Measurements from ENCODE around the gene MAN1A1.

The MAN1A1 gene

DNA sequence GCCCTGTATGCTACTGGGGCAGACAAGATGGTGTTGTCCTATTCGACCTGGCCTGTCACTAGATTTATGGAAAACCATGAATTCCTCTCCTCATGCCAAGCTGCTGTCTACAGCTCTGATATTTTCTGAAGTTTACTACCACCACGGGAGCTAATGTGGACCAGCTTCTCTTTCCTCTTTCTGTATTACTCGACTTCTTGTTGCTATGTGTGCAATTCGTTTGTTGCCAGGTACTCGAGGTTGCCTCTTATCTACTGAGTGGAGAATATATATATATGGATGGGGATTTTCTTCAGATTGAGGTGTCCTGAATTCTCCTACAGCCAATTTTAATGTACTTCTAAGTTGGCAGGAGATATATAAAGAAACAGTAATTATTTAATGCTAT lies 34.7 kb downstream of the MAN1A1 start:
- no peaks in the 10 kb centered on the region for H3K27me3 ChIP-seq (ENCODE audit: control insufficient read depth in 1 of 2, insufficient read depth in 2 of 2, low read length in 2 of 2)
- H3K9ac ChIP-seq (ENCODE audit: low read length in 2 of 2) = no peak overlapping the region
- no peaks in the 10 kb centered on the region for H3K4me1 ChIP-seq (ENCODE audit: control insufficient read depth, insufficient read depth, low read length)
- H3K4me3 ChIP-seq (ENCODE audit: low read length in 2 of 2) = no peak overlapping the region
- H3K36me3 ChIP-seq (ENCODE audit: control insufficient read depth in 2 of 2, insufficient read depth in 2 of 2, low read length in 2 of 2) = no peaks in the 10 kb centered on the region
- H3K27ac ChIP-seq (ENCODE audit: low read length) = peak overlapping the region; percentile 6
- H3K9me3 ChIP-seq (ENCODE audit: control insufficient read depth in 2 of 2, low read length in 2 of 2) = no peaks in the 10 kb centered on the region

DNA sequence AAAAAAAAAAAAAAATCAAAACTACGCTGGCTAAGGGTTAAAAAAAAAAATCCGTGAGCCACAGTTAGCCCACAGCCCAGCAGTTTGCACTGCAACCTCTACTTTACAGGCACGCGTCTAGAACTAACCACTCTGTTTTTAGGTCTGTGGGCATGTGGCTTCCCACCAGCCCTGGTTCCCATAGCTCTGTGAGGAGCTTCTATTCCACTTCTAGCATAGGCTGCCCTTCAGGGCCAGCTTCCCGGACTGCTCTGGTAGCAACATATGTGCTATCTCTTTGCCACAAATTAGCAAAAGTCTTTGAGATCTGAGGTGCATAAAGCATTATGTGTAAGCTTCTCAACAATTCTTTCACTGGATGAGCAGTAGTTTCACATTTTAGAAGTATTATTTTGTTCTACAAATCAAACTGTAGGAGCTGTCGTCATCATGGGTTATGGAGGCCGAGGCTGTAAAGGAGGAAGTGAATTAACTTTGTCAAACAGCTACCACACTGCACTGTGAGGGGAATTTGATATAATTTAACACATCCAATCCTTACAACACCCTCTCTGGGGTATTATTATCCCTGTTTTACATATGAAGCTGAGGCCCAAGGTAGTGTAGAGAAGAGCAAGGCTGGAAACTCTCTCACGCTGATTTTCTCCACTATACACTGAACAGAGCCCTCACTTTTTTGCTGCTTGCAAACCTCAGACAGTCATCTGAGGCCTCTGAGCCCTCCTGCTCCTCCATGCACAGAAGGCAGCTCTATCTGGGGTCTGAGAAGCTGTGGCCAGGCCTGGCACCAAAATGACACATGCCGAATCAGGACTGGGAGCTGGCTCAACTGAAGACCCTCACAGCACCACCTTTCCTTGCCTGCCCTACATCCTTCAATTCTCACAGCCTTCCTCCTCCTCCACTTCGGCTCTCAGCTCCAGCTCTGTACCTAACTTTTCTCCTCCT lies 35.4 kb downstream of the MAN1A1 start:
- H3K9ac ChIP-seq (ENCODE audit: low read length in 2 of 2) = no peak overlapping the region

GRCh38 chr6:119312875-119313338 lies 36.7 kb downstream of the MAN1A1 start:
- no peak overlapping the region for H3K27ac ChIP-seq (ENCODE audit: low read length)
- no peaks in the 10 kb centered on the region for H3K4me1 ChIP-seq (ENCODE audit: control insufficient read depth, insufficient read depth, low read length)
- no peak overlapping the region for H3K9ac ChIP-seq (ENCODE audit: low read length in 2 of 2)

More for the DNA sequence above, 35.4 kb downstream of the MAN1A1 start:
- Histone ChIP-seq H3K4me3 (ENCODE audit: low read length in 2 of 2) (no peak overlapping the region), H3K4me1 (ENCODE audit: control insufficient read depth, insufficient read depth, low read length) (no peaks in the 10 kb centered on the region), H3K9me3 (ENCODE audit: control insufficient read depth in 2 of 2, low read length in 2 of 2) (no peaks in the 10 kb centered on the region), H3K27ac (ENCODE audit: low read length) (peak overlapping the region; percentile 6), H3K36me3 (ENCODE audit: control insufficient read depth in 2 of 2, insufficient read depth in 2 of 2, low read length in 2 of 2) (no peaks in the 10 kb centered on the region), H3K27me3 (ENCODE audit: control insufficient read depth in 1 of 2, insufficient read depth in 2 of 2, low read length in 2 of 2) (no peaks in the 10 kb centered on the region)

DNA sequence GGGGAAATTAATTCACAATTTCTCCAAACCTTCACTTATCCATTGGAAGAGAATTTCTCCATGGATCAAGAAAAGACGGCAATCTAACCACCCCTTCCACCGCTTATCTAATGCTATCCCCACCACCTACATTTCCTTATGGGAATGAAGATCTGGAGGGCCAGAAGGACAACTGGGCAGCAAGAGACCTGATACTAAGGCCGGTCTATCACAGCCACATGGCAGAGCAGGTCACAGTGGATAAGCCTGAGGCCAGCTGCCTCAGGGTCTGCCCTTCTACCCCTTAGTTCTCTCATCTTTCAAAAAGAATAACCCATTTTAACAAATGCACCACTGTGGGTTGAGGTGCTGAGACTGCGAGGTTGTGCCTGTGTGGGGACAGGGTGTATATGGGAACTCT lies 37.1 kb downstream of the MAN1A1 start:
- no peak overlapping the region for H3K27ac ChIP-seq (ENCODE audit: low read length)
- H3K9ac ChIP-seq (ENCODE audit: low read length in 2 of 2) = no peak overlapping the region
- no peaks in the 10 kb centered on the region for H3K4me1 ChIP-seq (ENCODE audit: control insufficient read depth, insufficient read depth, low read length)
- H3K4me3 ChIP-seq (ENCODE audit: low read length in 2 of 2) = no peak overlapping the region
- no peaks in the 10 kb centered on the region for H3K36me3 ChIP-seq (ENCODE audit: control insufficient read depth in 2 of 2, insufficient read depth in 2 of 2, low read length in 2 of 2)
- H3K9me3 ChIP-seq (ENCODE audit: control insufficient read depth in 2 of 2, low read length in 2 of 2) = no peaks in the 10 kb centered on the region
- H3K27me3 ChIP-seq (ENCODE audit: control insufficient read depth in 1 of 2, insufficient read depth in 2 of 2, low read length in 2 of 2) = no peaks in the 10 kb centered on the region

More at GRCh38 chr6:119312875-119313338, 36.7 kb downstream of the MAN1A1 start:
- Histone ChIP-seq H3K4me3 (ENCODE audit: low read length in 2 of 2) (no peak overlapping the region), H3K36me3 (ENCODE audit: control insufficient read depth in 2 of 2, insufficient read depth in 2 of 2, low read length in 2 of 2) (no peaks in the 10 kb centered on the region), H3K9me3 (ENCODE audit: control insufficient read depth in 2 of 2, low read length in 2 of 2) (no peaks in the 10 kb centered on the region), H3K27me3 (ENCODE audit: control insufficient read depth in 1 of 2, insufficient read depth in 2 of 2, low read length in 2 of 2) (no peaks in the 10 kb centered on the region)

- Histone ChIP-seq H3K4me1 (ENCODE audit: control insufficient read depth, insufficient read depth, low read length) (no peaks in the 10 kb centered on the region), H3K9ac (ENCODE audit: low read length in 2 of 2) (no peak overlapping the region), H3K9me3 (ENCODE audit: control insufficient read depth in 2 of 2, low read length in 2 of 2) (no peaks in the 10 kb centered on the region), H3K27me3 (ENCODE audit: control insufficient read depth in 1 of 2, insufficient read depth in 2 of 2, low read length in 2 of 2) (no peaks in the 10 kb centered on the region), H3K36me3 (ENCODE audit: control insufficient read depth in 2 of 2, insufficient read depth in 2 of 2, low read length in 2 of 2) (peaks cover 0 to 1% of the 10 kb centered on the region in 2 donors), H3K4me3 (ENCODE audit: low read length in 2 of 2) (no peak overlapping the region), H3K27ac (ENCODE audit: low read length) (no peak overlapping the region)
These were observed 37.9 kb downstream of the MAN1A1 start for GRCh38 chr6:119311514-119312142.

- Histone ChIP-seq H3K9ac (ENCODE audit: low read length in 2 of 2) (no peak overlapping the region), H3K27ac (ENCODE audit: low read length) (no peak overlapping the region), H3K4me1 (ENCODE audit: control insufficient read depth, insufficient read depth, low read length) (no peaks in the 10 kb centered on the region), H3K36me3 (ENCODE audit: control insufficient read depth in 2 of 2, insufficient read depth in 2 of 2, low read length in 2 of 2) (peaks cover 0 to 10% of the 10 kb centered on the region in 2 donors), H3K4me3 (ENCODE audit: low read length in 2 of 2) (no peak overlapping the region), H3K9me3 (ENCODE audit: control insufficient read depth in 2 of 2, low read length in 2 of 2) (no peaks in the 10 kb centered on the region), H3K27me3 (ENCODE audit: control insufficient read depth in 1 of 2, insufficient read depth in 2 of 2, low read length in 2 of 2) (no peaks in the 10 kb centered on the region)
These were observed 39.0 kb downstream of the MAN1A1 start for GRCh38 chr6:119310486-119311036.

DNA sequence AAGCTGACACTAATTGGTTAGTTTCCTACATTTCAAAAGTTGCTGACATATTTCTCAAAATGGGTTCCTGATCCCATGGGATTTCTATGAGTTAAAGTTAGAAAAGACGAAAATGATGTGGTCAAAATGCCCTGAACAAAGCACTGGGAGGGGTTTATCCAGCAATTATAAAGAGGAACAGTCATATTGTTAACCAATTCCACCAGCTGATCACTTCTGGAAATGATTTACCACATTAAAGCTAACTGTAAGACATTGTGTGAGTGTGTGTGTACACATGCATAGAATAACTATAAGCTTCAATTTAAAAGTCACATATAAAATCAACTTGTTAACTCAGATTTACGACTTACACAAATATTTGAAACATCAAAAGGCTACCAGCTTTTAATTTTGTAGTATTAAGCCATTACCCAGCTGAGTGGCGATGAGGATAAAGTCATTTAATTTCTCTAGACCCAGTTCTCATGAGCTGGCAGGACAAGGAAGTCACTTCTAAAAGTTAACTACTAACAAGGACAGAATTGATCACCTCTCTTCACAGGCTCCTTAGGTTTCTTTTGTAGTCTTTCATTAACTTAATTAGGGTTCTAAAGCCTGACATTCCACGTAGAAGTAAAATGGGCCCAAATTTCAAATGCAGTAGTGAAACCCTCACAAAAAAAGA lies 40.4 kb downstream of the MAN1A1 start:
- Histone ChIP-seq H3K9me3 (ENCODE audit: control insufficient read depth in 2 of 2, low read length in 2 of 2) (no peaks in the 10 kb centered on the region), H3K27ac (ENCODE audit: low read length) (no peak overlapping the region), H3K4me1 (ENCODE audit: control insufficient read depth, insufficient read depth, low read length) (no peaks in the 10 kb centered on the region), H3K36me3 (ENCODE audit: control insufficient read depth in 2 of 2, insufficient read depth in 2 of 2, low read length in 2 of 2) (peaks cover 0 to 10% of the 10 kb centered on the region in 2 donors), H3K4me3 (ENCODE audit: low read length in 2 of 2) (no peak overlapping the region), H3K27me3 (ENCODE audit: control insufficient read depth in 1 of 2, insufficient read depth in 2 of 2, low read length in 2 of 2) (no peaks in the 10 kb centered on the region), H3K9ac (ENCODE audit: low read length in 2 of 2) (no peak overlapping the region)

DNA sequence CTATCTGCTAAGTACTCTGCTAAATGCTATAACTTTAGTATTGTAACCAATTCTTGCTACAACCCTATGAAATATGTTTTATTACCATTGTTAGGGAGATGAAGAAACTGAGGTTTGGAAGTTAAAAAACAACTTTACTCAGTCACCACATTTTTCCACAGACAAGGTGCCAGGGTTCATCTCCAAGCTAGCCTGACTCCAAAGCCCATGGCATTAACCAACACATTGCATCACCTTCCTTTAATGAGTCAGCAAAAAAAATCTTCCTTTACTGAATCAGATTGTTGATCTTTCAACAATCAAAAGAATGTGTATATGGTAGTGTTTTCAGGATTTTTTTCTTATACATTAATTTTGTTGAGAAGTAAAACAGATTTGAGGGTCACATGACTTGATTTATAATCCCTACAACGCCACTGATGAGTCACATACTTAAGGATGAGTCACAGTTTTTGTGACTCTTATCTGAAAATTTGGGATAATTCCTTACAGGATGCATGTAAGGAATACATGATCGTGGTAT lies 41.5 kb downstream of the MAN1A1 start:
- Histone ChIP-seq H3K36me3 (ENCODE audit: control insufficient read depth in 2 of 2, insufficient read depth in 2 of 2, low read length in 2 of 2) (peaks cover 0 to 10% of the 10 kb centered on the region in 2 donors), H3K9ac (ENCODE audit: low read length in 2 of 2) (no peak overlapping the region), H3K4me3 (ENCODE audit: low read length in 2 of 2) (no peak overlapping the region), H3K27me3 (ENCODE audit: control insufficient read depth in 1 of 2, insufficient read depth in 2 of 2, low read length in 2 of 2) (no peaks in the 10 kb centered on the region), H3K9me3 (ENCODE audit: control insufficient read depth in 2 of 2, low read length in 2 of 2) (no peaks in the 10 kb centered on the region), H3K27ac (ENCODE audit: low read length) (no peak overlapping the region), H3K4me1 (ENCODE audit: control insufficient read depth, insufficient read depth, low read length) (no peaks in the 10 kb centered on the region)

DNA sequence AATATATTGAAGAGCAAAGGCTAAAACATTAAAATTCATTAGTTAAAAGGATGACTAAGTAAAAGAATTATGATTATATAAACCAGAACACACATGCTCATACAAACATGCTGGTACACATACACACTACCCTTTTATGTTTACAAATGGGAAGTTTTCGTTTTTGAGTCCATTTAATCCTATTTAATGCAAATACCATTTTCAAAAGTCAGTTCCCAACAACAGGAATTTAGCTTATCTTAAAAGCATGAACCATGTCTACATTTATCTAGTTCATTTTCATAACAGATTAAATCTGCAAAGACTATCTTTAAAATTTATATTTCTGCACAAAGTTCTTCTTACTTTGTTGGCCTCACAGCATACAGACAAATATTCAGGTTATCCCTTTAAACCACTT lies 42.5 kb downstream of the MAN1A1 start:
- Histone ChIP-seq H3K27ac (ENCODE audit: low read length) (no peak overlapping the region), H3K36me3 (ENCODE audit: control insufficient read depth in 2 of 2, insufficient read depth in 2 of 2, low read length in 2 of 2) (peaks cover 0 to 10% of the 10 kb centered on the region in 2 donors), H3K4me1 (ENCODE audit: control insufficient read depth, insufficient read depth, low read length) (no peaks in the 10 kb centered on the region), H3K9me3 (ENCODE audit: control insufficient read depth in 2 of 2, low read length in 2 of 2) (no peaks in the 10 kb centered on the region), H3K9ac (ENCODE audit: low read length in 2 of 2) (no peak overlapping the region), H3K27me3 (ENCODE audit: control insufficient read depth in 1 of 2, insufficient read depth in 2 of 2, low read length in 2 of 2) (no peaks in the 10 kb centered on the region), H3K4me3 (ENCODE audit: low read length in 2 of 2) (no peak overlapping the region)

GRCh38 chr6:119306396-119306968 lies 43.1 kb downstream of the MAN1A1 start:
- H3K4me3 ChIP-seq (ENCODE audit: low read length in 2 of 2) = no peak overlapping the region
- no peaks in the 10 kb centered on the region for H3K27me3 ChIP-seq (ENCODE audit: control insufficient read depth in 1 of 2, insufficient read depth in 2 of 2, low read length in 2 of 2)
- H3K36me3 ChIP-seq (ENCODE audit: control insufficient read depth in 2 of 2, insufficient read depth in 2 of 2, low read length in 2 of 2) = peaks cover 0 to 10% of the 10 kb centered on the region in 2 donors
- no peaks in the 10 kb centered on the region for H3K9me3 ChIP-seq (ENCODE audit: control insufficient read depth in 2 of 2, low read length in 2 of 2)
- no peak overlapping the region for H3K9ac ChIP-seq (ENCODE audit: low read length in 2 of 2)
- H3K4me1 ChIP-seq (ENCODE audit: control insufficient read depth, insufficient read depth, low read length) = no peaks in the 10 kb centered on the region
- H3K27ac ChIP-seq (ENCODE audit: low read length) = no peak overlapping the region
